ENCODE measurements around the gene FOXD2. TPM values are rescaled to one million over a fixed set of nuclear protein-coding genes. Genes with fewer than 3 reads are reported as not detected.

Gene FOXD2
- total and polyA plus RNA-seq, 2 of the 4 experiments (the other 2 are of a cell fraction), result under 0.01 to 0.03 TPM

DNA sequence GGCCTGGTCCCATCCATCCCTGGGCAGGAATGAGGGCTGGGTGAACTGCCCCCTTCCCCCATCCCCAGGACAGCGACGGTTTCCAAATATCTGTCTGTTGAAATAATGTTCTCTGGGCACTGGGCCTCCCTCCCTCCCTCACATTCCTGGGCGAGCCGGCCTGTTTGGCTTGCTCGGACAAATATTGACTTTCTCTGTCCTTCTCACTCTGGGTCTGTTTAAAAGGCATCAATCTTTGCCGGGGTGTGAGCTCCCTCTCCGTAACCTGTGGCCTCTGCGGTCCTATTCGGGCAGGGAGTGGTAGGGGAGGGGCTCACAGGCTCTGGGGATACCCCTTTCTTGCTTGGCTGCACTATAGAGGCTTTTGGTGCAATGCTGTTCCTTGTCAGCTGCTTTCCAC is 40.2 kb downstream of the FOXD2 start:
- no peak overlapping the region for H3K4me2 ChIP-seq (ENCODE audit: low read depth, low read length)
- no peak overlapping the region for H3K56ac ChIP-seq (ENCODE audit: extremely low read depth, insufficient read depth, low read length)
- H3K18ac ChIP-seq (ENCODE audit: low read depth, low read length), result no peak overlapping the region
- ChIA-PET POLR2A (ENCODE audit: unreplicated experiment) (no interaction called here), CTCF (no interaction called here)
- no peaks in the 10 kb centered on the region; the same call in 1 of the 2 replicates for H3K27me3 ChIP-seq (ENCODE audit: control insufficient read depth, insufficient read depth, low read length)
- H4K5ac ChIP-seq (ENCODE audit: low read depth, low read length), result no peak overlapping the region
- intact Hi-C loops (cut with micrococcal nuclease), result no loop called here
- no peak overlapping the region for H3K4me3 ChIP-seq (ENCODE audit: insufficient read depth, low read depth, low read length)
- ATAC-seq (ENCODE audit: low read depth) (no peak; the same call in none of the 2 replicates), DNase-seq (no peak)
- H4K20me1 ChIP-seq (ENCODE audit: insufficient read depth, low read length), result no peaks in the 10 kb centered on the region
- no peak overlapping the region for H2BK15ac ChIP-seq (ENCODE audit: low read depth, low read length)
- no peak overlapping the region for H3K9ac ChIP-seq (ENCODE audit: low read depth, low read length)
- no peak overlapping the region for H3K23ac ChIP-seq (ENCODE audit: low read depth, low read length)
- H2BK120ac ChIP-seq (ENCODE audit: low read depth, low read length), result no peak overlapping the region
- no peak overlapping the region for H2AK5ac ChIP-seq (ENCODE audit: low read depth, low read length)
- TF ChIP-seq SMC3 (IDR thresholded peaks at IDR 0.05; ENCODE audit: low read depth, low read length) (no peak), CTCF (conservative IDR thresholded peaks at IDR 0.05; ENCODE audit: low read depth, low read length) (no peak), FOS (IDR thresholded peaks at IDR 0.05; ENCODE audit: low read depth, low read length) (no peak), CHD1 (IDR thresholded peaks at IDR 0.05; ENCODE audit: low read depth, low read length) (no peak), ELK1 (IDR thresholded peaks at IDR 0.05; ENCODE audit: borderline replicate concordance, low read depth, low read length) (no peak), RAD21 (IDR thresholded peaks at IDR 0.05; ENCODE audit: low read length) (no peak), POLR2A (IDR thresholded peaks at IDR 0.05; ENCODE audit: low read depth, low read length) (no peak), MAZ (IDR thresholded peaks at IDR 0.05; ENCODE audit: borderline replicate concordance, low read depth, low read length) (no peak), RCOR1 (IDR thresholded peaks at IDR 0.05; ENCODE audit: insufficient replicate concordance, low read length) (no peak), NFE2L2 (IDR thresholded peaks at IDR 0.05; ENCODE audit: low read depth, low read length) (no peak), BHLHE40 (IDR thresholded peaks at IDR 0.05; ENCODE audit: low read depth, low read length) (no peak), MXI1 (IDR thresholded peaks at IDR 0.05; ENCODE audit: borderline replicate concordance, low read depth, low read length) (no peak)
- TF ChIP-seq, protein P1, sequence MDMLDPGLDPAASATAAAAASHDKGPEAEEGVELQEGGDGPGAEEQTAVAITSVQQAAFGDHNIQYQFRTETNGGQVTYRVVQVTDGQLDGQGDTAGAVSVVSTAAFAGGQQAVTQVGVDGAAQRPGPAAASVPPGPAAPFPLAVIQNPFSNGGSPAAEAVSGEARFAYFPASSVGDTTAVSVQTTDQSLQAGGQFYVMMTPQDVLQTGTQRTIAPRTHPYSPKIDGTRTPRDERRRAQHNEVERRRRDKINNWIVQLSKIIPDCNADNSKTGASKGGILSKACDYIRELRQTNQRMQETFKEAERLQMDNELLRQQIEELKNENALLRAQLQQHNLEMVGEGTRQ (IDR thresholded peaks at IDR 0.05; ENCODE audit: low read depth, low read length), result no peak
- H3K4me1 ChIP-seq (ENCODE audit: control insufficient read depth, insufficient read depth, low read length), result no peaks in the 10 kb centered on the region
- H4K8ac ChIP-seq (ENCODE audit: low read depth in 2 of 2, low read length in 2 of 2), result no peak overlapping the region
- H3K27ac ChIP-seq (ENCODE audit: insufficient read depth, low read length), result no peak overlapping the region
- H3K4ac ChIP-seq (ENCODE audit: low read depth, low read length), result no peak overlapping the region
- H3K9me1 ChIP-seq (ENCODE audit: insufficient read depth, low read length), result no peaks in the 10 kb centered on the region
- no peak overlapping the region for H2AFZ ChIP-seq (replicated peaks; ENCODE audit: low read length, poor library complexity)
- no peak overlapping the region for H4K91ac ChIP-seq (ENCODE audit: insufficient read depth, low read depth, low read length)
- H2BK20ac ChIP-seq (ENCODE audit: low read depth, low read length), result no peak overlapping the region
- no peak overlapping the region for H3K14ac ChIP-seq (replicated peaks; ENCODE audit: low read depth, low read length)
- no CpG with 5 or more reads among the region's 9 CpGs for WGBS, 2 experiments (ENCODE audit: extremely low coverage in 2 of 2, insufficient read length in 1 of 2)
- no peaks in the 10 kb centered on the region for H3K9me3 ChIP-seq (ENCODE audit: control insufficient read depth, insufficient read depth, low read length)
- H2BK5ac ChIP-seq (ENCODE audit: low read depth, low read length, poor library complexity, severe bottlenecking), result no peak overlapping the region
- H3K79me1 ChIP-seq (ENCODE audit: low read depth in 1 of 2, low read length in 2 of 2), result no peaks in the 10 kb centered on the region
- dilution Hi-C loops (cut with HindIII; ENCODE audit: low sequenced_read_pairs, unreplicated experiment), result no loop called here
- BruUV-seq (replicated peaks), result no TSS peak
- in situ Hi-C loops (cut with MboI; ENCODE audit: low sequenced_read_pairs), result no loop called here
- H2AK9ac ChIP-seq (replicated peaks; ENCODE audit: low read depth, low read length, poor library complexity), result no peak overlapping the region
- no peaks in the 10 kb centered on the region for H3K36me3 ChIP-seq (ENCODE audit: control insufficient read depth, insufficient read depth, low read length)

All from IMR-90 (cell line).